NCI-H2196 (cell line): ENCODE data around the gene SRSF1.
"Not testable (repeated sequence)": the region's sequence is repeated elsewhere in the genome, so short reads cannot be mapped to it uniquely, and the experiment has no call there.

Experiments used
- DNase-seq: peaks from one replicate; lab custom pipeline; 2025; ENCODE audit not compliant: unreplicated experiment; lab: John Stamatoyannopoulos, UW

SRSF1 gene

GRCh38 chr17:57993471-57994365 is 13.3 kb downstream of the SRSF1 start:
- DNase-seq = peak; percentile 58

GRCh38 chr17:57991537-57991936 is 15.5 kb downstream of the SRSF1 start:
- no peak for DNase-seq

DNA sequence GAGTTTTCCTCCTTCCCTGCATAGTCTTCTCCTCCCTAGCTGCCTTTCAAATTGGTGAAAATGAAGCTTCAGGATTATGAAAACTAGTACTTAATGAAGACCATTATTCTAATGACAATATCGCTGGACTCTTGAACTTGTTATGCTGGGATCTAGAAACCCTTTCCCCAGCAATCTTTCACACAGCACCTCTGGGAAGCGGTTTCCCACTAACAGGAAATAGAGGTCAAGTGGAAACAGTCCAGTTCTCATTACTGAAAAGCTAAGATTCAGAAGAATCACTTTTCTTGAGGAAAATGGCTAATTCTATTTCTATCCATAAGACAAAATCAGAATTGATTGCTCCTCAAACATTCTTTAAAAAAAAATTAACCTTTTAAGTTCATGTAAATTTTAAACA is 17.0 kb downstream of the SRSF1 start:
- DNase-seq = no peak

- peak; percentile 83 for DNase-seq
These were observed 18.5 kb downstream of the SRSF1 start for GRCh38 chr17:57988301-57989250.

DNA sequence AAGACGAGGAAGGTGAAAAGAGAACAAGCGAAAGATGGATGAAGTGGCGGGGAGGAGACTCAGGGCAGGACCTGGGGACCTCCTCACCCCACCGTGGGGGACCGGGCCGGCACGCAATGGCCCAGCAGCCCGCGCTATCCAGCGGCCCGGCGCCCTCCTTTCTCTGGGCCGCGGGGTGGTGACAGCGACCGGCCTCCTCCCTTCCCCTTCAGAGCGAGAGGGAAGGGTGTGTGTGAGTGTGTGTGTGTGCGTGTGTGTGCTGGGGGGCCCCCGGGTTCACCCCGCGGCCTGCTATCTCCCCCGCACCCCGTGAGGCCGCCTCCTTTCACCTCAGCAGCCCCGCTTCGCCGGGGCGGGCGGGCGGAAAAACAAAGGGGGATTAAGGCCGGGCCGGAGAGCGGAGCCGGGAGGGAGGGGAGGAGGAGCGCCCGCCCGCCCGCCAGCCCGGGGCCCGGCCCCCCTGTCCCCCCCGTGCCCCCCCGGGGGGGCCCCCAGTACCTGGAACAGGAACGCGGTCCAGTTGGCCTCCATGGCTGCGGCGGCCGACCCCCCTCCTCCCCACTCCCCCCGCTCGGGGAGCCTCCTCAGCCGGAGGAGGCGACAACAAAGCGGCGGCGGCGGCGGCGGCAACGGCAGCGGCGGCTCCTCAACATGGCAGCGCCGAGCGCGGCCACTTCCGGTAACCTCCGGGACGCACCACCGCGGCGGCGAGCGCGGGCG is 19.3 kb downstream of the SRSF1 start, which contains the start of gene VEZF1:
VEZF1 (minus strand) TSS at position 674 of the 720 bp plus-strand sequence; CDS start at position 531, 143 bp downstream.
- peak; percentile 83 for DNase-seq

- DNase-seq = peak; percentile 38
These were observed 20.0 kb downstream of the SRSF1 start for GRCh38 chr17:57986841-57987580.

- no peak for DNase-seq
These were observed 21.4 kb downstream of the SRSF1 start for GRCh38 chr17:57985675-57985974.

DNA sequence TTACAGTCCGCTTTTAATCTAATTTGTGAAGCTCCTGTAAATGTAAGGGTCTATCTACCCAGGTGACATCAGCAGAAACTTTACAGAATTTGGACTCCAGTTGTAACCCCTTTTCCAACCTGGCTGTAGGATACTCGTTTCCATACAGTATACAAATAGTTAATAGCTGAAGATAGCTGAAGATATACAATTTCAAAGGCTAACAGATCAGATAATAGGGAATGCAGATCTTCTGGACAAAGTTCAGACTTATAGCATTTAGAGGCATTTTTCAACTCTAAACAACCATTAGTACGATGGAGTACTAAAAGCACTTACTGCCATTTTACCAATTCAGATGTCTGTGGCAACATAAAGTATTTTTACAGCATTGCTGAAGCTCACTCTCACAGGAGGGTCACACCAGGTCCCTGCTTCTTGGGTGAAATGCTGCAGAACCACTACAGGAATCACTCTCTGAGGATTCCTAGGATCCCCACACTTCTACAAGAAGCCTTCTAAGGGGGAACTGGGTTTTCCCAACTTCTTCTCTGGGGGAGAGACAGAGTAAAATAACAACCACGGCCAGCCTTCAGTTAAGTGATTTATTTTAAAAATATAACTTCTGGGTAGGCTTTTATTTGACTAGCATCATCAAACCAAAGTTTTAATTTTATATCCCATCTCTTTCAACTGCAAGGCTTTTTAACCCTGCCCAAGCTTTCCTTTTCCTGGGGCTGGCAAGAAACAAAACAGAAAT is 21.9 kb downstream of the SRSF1 start:
- no peak for DNase-seq

- DNase-seq = no peak
These were observed 22.7 kb downstream of the SRSF1 start for GRCh38 chr17:57984261-57984890.

GRCh38 chr17:57983446-57983845 is 23.6 kb downstream of the SRSF1 start:
- DNase-seq = no peak

DNA sequence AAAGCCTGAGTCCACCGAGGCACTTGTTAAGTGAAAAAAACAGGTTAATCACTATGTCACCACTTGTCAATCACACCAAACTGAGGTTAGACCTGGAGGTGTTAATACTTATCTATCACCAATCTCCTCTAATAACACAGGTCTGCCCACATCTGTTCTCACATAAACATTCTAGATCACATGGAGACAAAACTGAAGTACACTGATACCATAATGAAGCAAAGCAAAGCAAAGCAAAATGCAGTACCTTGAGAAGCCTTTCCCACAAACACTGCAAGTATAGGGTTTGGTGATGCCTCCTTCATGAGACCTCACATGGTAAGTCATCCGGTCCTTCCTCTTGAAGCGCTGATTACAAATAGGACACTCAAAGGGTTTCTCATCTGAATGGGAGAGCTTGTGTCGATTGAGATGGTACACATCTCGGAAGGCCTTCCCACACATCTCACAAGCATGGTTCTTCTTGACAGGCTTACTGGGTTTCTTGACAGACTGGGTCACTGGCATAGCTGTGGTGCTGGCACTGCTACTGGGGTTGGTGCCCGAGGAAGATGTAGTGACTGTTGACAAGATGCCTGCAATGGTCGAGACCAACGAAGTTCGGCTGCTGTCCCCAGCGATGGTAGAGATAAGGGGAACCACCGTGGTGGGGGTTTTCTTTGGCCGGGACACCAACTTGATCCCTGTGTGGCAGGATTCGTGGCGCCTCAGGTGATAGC is 24.4 kb downstream of the SRSF1 start:
- DNase-seq = no peak

DNA sequence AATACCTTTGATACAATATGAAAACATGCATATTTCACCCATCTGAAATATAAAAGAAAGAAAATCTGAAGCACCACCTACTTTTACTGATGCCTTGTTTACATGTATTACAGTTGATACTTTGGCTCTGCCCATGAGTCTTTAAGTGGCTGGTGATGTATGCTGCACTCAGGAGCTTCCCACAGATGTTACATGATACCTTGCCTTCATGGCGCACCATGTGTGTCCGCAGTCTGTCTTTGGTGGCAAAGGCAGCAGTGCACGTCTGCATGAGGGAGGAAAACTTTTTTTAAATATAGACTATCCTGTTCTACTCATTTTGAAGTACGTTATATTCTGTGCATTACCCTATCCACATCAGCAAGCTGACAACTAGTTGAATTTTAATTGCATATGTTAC is 26.5 kb downstream of the SRSF1 start:
- DNase-seq = no peak

GRCh38 chr17:57979076-57979475 is 28.0 kb downstream of the SRSF1 start:
- DNase-seq = no peak

GRCh38 chr17:57976594-57976993 is 30.5 kb downstream of the SRSF1 start:
- no peak for DNase-seq

DNA sequence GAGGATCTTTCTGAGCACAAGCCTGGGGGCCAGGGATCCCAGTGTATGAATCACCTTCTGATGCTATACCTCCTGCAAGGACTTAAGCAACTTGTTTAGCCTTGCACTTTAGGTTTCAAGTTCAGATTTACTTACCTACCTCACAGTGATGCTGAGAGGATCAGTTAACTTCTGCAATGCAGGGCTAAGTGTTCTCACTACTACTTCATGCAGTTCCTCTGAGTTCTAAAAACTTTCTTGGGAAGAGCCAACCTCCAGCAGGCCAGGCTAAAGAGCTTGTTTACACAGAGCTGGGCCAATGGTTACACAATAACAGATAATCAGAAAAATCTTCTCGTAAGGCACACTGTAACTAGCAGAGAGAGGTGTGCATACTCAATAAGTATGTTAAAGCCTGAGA is 32.0 kb downstream of the SRSF1 start:
- no peak for DNase-seq

- DNase-seq = not testable (repeated sequence)
These were observed 32.8 kb downstream of the SRSF1 start for GRCh38 chr17:57974053-57974824.

DNA sequence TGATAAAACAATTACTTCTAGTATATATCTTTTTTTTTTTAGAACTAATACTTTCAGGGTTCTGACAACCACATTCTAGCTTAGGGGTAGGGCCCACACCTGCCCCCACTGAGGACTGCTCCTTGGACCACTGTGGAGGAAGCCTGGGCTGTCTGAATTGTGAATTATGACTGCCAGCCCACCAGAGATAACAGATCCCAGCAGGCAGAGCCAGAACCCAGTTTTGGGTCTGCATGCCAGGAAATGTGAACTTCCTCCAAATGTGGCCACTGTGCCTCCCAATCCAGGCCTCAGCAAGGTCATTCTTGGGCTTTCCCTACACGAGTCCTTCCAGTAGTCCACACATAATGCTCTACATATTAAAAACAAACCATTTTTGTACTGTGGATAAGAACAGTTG is 34.9 kb downstream of the SRSF1 start:
- DNase-seq = no peak

- no peak for DNase-seq
These were observed 35.5 kb downstream of the SRSF1 start for GRCh38 chr17:57971572-57971971.
